GM18520 (cell line): ENCODE measurements around the gene CACNA1I.
"Not testable (repeated sequence)": the region's sequence is repeated elsewhere in the genome, so short reads cannot be mapped to it uniquely, and the experiment has no call there.

Experiments
- ATAC-seq: cut with Tn5 transposase; IDR thresholded peaks from one replicate; pipeline ENCODE4 v1.9.1; 2021; ENCODE audit not compliant: unreplicated experiment

The CACNA1I gene

GRCh38 chr22:39570665-39571064 is at the start of gene CACNA1I:
Gene CACNA1I, plus strand, starts transcription at chr22:39570753. Its CDS starts 0 bp downstream, at chr22:39570753.
- no peak for ATAC-seq

- ATAC-seq, result peak; percentile 15
Observed at GRCh38 chr22:39521106-39521885, 49.3 kb upstream of the CACNA1I start.

GRCh38 chr22:39522091-39522490 is 48.5 kb upstream of the CACNA1I start:
- ATAC-seq, result not testable (repeated sequence)

GRCh38 chr22:39522567-39523300 is 47.8 kb upstream of the CACNA1I start:
- ATAC-seq, result no peak

GRCh38 chr22:39524089-39524752 is 46.3 kb upstream of the CACNA1I start:
- ATAC-seq, result no peak

GRCh38 chr22:39524753-39525657 is 45.5 kb upstream of the CACNA1I start:
- ATAC-seq, result no peak

- ATAC-seq, result no peak
Observed at GRCh38 chr22:39525658-39525975, 44.9 kb upstream of the CACNA1I start.

- ATAC-seq, result no peak
Observed at GRCh38 chr22:39526736-39527171, 43.8 kb upstream of the CACNA1I start.

- ATAC-seq, result no peak
Observed at GRCh38 chr22:39527481-39527961, 43.0 kb upstream of the CACNA1I start.

GRCh38 chr22:39528080-39528661 is 42.4 kb upstream of the CACNA1I start:
- no peak for ATAC-seq

- ATAC-seq, result peak; percentile 21
Observed at GRCh38 chr22:39528681-39529486, 41.7 kb upstream of the CACNA1I start.

GRCh38 chr22:39529487-39529851 is 41.1 kb upstream of the CACNA1I start:
- no peak for ATAC-seq

GRCh38 chr22:39530116-39530515 is 40.4 kb upstream of the CACNA1I start:
- ATAC-seq, result no peak

GRCh38 chr22:39530692-39531331 is 39.7 kb upstream of the CACNA1I start:
- no peak for ATAC-seq

GRCh38 chr22:39532215-39533073 is 38.1 kb upstream of the CACNA1I start, which contains the start of gene RPS19BP1:
Gene RPS19BP1, minus strand, starts transcription at chr22:39532748. Its CDS starts 10 bp downstream, at chr22:39532738.
- ATAC-seq, result peak; percentile 76

GRCh38 chr22:39534092-39534506 is 36.5 kb upstream of the CACNA1I start:
- no peak for ATAC-seq

GRCh38 chr22:39534591-39535356 is 35.8 kb upstream of the CACNA1I start:
- no peak for ATAC-seq
